ENCODE results near the gene PTPRM.

DNA sequence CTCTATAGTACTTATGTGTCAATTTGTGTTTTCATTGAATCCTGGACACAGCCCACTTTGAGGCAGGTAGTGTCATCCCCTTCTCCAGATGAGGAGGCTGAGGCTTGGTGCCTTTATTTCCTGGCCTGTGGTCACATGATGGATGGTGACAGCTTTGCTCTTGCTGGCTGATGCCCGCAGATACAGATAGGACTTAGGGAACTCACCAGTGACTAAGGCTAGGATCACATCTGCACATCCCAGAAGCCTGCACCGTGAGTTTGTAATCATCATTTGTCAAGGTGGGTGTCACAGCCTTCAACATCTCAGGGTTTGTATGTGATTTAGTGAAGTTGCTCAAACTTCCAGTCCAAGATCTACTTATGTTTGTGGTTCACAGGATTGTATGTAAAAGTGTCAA, 747.0 kb downstream of the PTPRM start:
- no peak for TF ChIP-seq POLR2AphosphoS5 (IDR thresholded peaks at IDR 0.05; ENCODE audit: low read depth)
- TF ChIP-seq, protein P1, sequence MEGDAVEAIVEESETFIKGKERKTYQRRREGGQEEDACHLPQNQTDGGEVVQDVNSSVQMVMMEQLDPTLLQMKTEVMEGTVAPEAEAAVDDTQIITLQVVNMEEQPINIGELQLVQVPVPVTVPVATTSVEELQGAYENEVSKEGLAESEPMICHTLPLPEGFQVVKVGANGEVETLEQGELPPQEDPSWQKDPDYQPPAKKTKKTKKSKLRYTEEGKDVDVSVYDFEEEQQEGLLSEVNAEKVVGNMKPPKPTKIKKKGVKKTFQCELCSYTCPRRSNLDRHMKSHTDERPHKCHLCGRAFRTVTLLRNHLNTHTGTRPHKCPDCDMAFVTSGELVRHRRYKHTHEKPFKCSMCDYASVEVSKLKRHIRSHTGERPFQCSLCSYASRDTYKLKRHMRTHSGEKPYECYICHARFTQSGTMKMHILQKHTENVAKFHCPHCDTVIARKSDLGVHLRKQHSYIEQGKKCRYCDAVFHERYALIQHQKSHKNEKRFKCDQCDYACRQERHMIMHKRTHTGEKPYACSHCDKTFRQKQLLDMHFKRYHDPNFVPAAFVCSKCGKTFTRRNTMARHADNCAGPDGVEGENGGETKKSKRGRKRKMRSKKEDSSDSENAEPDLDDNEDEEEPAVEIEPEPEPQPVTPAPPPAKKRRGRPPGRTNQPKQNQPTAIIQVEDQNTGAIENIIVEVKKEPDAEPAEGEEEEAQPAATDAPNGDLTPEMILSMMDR (conservative IDR thresholded peaks at IDR 0.05; ENCODE audit: low read depth in 2 of 2): no peak
- no peak for TF ChIP-seq EZH2phosphoT487 (IDR thresholded peaks at IDR 0.05; ENCODE audit: unreplicated experiment)
- TF ChIP-seq, protein P2, sequence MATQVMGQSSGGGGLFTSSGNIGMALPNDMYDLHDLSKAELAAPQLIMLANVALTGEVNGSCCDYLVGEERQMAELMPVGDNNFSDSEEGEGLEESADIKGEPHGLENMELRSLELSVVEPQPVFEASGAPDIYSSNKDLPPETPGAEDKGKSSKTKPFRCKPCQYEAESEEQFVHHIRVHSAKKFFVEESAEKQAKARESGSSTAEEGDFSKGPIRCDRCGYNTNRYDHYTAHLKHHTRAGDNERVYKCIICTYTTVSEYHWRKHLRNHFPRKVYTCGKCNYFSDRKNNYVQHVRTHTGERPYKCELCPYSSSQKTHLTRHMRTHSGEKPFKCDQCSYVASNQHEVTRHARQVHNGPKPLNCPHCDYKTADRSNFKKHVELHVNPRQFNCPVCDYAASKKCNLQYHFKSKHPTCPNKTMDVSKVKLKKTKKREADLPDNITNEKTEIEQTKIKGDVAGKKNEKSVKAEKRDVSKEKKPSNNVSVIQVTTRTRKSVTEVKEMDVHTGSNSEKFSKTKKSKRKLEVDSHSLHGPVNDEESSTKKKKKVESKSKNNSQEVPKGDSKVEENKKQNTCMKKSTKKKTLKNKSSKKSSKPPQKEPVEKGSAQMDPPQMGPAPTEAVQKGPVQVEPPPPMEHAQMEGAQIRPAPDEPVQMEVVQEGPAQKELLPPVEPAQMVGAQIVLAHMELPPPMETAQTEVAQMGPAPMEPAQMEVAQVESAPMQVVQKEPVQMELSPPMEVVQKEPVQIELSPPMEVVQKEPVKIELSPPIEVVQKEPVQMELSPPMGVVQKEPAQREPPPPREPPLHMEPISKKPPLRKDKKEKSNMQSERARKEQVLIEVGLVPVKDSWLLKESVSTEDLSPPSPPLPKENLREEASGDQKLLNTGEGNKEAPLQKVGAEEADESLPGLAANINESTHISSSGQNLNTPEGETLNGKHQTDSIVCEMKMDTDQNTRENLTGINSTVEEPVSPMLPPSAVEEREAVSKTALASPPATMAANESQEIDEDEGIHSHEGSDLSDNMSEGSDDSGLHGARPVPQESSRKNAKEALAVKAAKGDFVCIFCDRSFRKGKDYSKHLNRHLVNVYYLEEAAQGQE (IDR thresholded peaks at IDR 0.05; ENCODE audit: unreplicated experiment): no peak
- no peak for TF ChIP-seq EZH2 (IDR thresholded peaks at IDR 0.05; ENCODE audit: low read depth, unreplicated experiment)
- TF ChIP-seq, protein P3, sequence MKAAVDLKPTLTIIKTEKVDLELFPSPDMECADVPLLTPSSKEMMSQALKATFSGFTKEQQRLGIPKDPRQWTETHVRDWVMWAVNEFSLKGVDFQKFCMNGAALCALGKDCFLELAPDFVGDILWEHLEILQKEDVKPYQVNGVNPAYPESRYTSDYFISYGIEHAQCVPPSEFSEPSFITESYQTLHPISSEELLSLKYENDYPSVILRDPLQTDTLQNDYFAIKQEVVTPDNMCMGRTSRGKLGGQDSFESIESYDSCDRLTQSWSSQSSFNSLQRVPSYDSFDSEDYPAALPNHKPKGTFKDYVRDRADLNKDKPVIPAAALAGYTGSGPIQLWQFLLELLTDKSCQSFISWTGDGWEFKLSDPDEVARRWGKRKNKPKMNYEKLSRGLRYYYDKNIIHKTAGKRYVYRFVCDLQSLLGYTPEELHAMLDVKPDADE (IDR thresholded peaks at IDR 0.05): no peak
- TF ChIP-seq STAT1 (IDR thresholded peaks at IDR 0.05; ENCODE audit: unreplicated experiment): no peak
- TF ChIP-seq CREB1 (CRISPR knock-in tag; IDR thresholded peaks at IDR 0.05; ENCODE audit: low read depth): no peak
